Sigmoid colon (tissue), 7 donors: ENCODE measurements around the gene ZNF791. TPM values are rescaled to one million over a fixed set of nuclear protein-coding genes. Genes with fewer than 3 reads are reported as not detected.
A peak's percentile ranks its signal among the peaks of the same experiment; 100 is the strongest.

Experiments used
- DNase-seq: peaks from one replicate; pipeline ENCODE4 v3.0.0-alpha.2; 2019
- H3K27ac ChIP-seq, 4 donors: fragments of 200-600 bp; sonication (generic); one replicate each; pipeline ENCODE4 v1.5.1; 2016 to 2019; ENCODE audit warnings: mild to moderate bottlenecking in 1 of 4
- H3K27me3 ChIP-seq, 3 donors: fragments of 200-600 bp; sonication (generic); one replicate each; pipeline ENCODE4 v1.5.1; 2019; ENCODE audit warnings: mild to moderate bottlenecking in 1 of 3
- H3K36me3 ChIP-seq, 4 donors: fragments of 200-600 bp; sonication (generic); one replicate each; pipeline ENCODE4 v1.5.1; 2016 to 2019
- H3K4me1 ChIP-seq, 4 donors: fragments of 200-600 bp; sonication (generic); one replicate each; pipeline ENCODE4 v1.5.1; 2017 to 2019
- H3K4me3 ChIP-seq, 4 donors: fragments of 200-600 bp; sonication (generic); one replicate each; pipeline ENCODE4 v1.5.1; 2017 to 2019; ENCODE audit warnings: mild to moderate bottlenecking in 2 of 4, moderate library complexity in 1 of 4
- H3K9me3 ChIP-seq, 4 donors: fragments of 200-600 bp in 3 of 4; sonication (generic) in 3 of 4; one replicate each; pipeline versions ENCODE4 v1.5.1 to v1.6.1; 2013 to 2019
- EP300 ChIP-seq, 4 donors: sonication (generic); formaldehyde crosslinking; IDR thresholded peaks; one replicate each; pipeline ENCODE4 v1.6.1; 2017; ENCODE audit warnings: antibody characterized with exemption in 4 of 4
- POLR2A ChIP-seq, 2 donors: fragments of 450-650 bp; IDR thresholded peaks; one replicate each; pipeline ENCODE4 v1.6.1; 2016; ENCODE audit warnings: antibody characterized with exemption in 2 of 2, mild to moderate bottlenecking in 2 of 2, moderate library complexity in 2 of 2
- POLR2AphosphoS5 ChIP-seq, 4 donors: sonication (generic); formaldehyde crosslinking; IDR thresholded peaks; one replicate each; pipeline ENCODE4 v1.6.1; 2017; ENCODE audit warnings: antibody characterized with exemption in 4 of 4
- WGBS, 2 donors: extraction: QIAGEN DNeasy Blood & Tissue Kit; methylation state at CpG; one replicate each; pipeline ENCODE4 v1.1.7; 2013; 5-methylcytosine and 5-hydroxymethylcytosine counted together
- intact Hi-C: fragments of 100-400 bp; cut with DNase I; formaldehyde crosslinking; loops from one replicate; pipeline ENCODE4 v1.15.1; 2023
- polyA plus RNA-seq, 3 donors: library from polyadenylated mRNA; stranded (reverse); fragments of 200-250 nt; gene quantifications; one replicate each; pipeline ENCODE4 v1.2.3, GENCODE V29; 2013
- total RNA-seq, 4 donors: library from RNA; depleted of rRNA; stranded (reverse); fragments of >200 nt; gene quantifications; one replicate each; pipeline ENCODE4 v1.1.0, GENCODE V29; 2016
- TF ChIP-seq, protein P1 (sequence below), 4 experiments: fragments of 450-650 bp in 3 of 4; fragments of 200-600 bp in 1 of 4; IDR thresholded peaks; one replicate each; pipeline ENCODE4 v1.5.1; 2016 to 2019; ENCODE audit warnings: antibody characterized with exemption in 4 of 4, mild to moderate bottlenecking in 3 of 4, moderate library complexity in 2 of 4
- donor health status: healthy with polysubstance abuse.
- donor health status: Bipolar disorder and iron deficiency.
- donor health status: healthy.

The ZNF791 gene
- total and polyA plus RNA-seq, 7 donors, result 4.2 to 27.6 (median 16.6) TPM

DNA sequence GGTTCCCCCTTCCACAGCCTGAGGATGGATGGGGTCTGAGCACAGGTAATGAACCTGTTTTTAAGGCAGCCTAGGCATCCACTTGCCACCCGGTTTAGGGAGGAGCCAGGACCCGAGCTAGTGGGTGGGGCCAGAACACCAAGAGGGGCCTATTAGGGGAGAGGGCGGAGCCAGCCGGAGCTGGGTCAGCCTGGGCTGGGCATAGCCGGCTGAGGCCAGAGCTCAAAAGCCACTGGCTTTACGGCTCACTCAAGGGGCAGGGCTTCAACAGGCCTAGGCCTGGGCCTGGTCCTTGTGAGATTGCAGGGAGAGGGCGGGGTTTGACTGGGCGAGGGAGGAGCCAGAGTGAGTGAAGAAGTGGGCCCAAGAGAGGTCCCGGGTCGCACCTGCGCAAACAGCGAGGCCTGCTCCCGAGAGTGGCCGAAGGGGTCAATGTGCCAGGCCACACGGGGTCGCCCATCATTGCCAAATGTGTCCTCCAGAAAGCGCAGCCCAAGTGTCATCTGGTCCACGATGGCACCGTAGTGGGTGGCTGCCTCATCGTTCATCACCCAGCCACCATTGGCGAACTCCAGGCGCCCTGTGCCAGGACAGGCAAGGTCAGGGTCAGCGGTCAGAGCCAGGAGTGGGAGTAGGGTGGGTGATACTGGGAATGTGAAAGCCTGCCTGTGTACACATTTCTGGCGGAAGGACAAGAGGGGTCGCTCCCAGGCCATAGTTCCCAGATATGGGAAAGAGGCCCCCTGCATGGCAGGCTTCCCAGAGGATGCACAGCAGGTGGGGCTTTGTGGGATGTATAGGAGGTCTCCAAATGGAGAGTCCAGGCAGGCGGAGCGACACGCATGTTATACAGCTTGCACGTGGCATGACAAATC lies 53.9 kb downstream of the ZNF791 start:
- DNase-seq, result no peak
- H3K4me1 ChIP-seq, result peaks cover 0 to 34% (median 31%) of the 10 kb centered on the region in 4 donors
- no peak overlapping the region for H3K4me3 ChIP-seq
- TF ChIP-seq POLR2A (IDR thresholded peaks at IDR 0.05), result no peak
- no peak for TF ChIP-seq POLR2AphosphoS5 (IDR thresholded peaks at IDR 0.05)
- TF ChIP-seq EP300 (IDR thresholded peaks at IDR 0.05), result no peak
- TF ChIP-seq, protein P1, sequence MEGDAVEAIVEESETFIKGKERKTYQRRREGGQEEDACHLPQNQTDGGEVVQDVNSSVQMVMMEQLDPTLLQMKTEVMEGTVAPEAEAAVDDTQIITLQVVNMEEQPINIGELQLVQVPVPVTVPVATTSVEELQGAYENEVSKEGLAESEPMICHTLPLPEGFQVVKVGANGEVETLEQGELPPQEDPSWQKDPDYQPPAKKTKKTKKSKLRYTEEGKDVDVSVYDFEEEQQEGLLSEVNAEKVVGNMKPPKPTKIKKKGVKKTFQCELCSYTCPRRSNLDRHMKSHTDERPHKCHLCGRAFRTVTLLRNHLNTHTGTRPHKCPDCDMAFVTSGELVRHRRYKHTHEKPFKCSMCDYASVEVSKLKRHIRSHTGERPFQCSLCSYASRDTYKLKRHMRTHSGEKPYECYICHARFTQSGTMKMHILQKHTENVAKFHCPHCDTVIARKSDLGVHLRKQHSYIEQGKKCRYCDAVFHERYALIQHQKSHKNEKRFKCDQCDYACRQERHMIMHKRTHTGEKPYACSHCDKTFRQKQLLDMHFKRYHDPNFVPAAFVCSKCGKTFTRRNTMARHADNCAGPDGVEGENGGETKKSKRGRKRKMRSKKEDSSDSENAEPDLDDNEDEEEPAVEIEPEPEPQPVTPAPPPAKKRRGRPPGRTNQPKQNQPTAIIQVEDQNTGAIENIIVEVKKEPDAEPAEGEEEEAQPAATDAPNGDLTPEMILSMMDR (IDR thresholded peaks at IDR 0.05), result no peak
- intact Hi-C loops, result loop anchor here (5.0 kb wide), 1 partner anchor 52 kb away; the partner anchor contains the start of genes ZNF490 and ZNF791
- H3K27me3 ChIP-seq, result no peaks in the 10 kb centered on the region
- H3K9me3 ChIP-seq, result no peaks in the 10 kb centered on the region
- 82 to 84% methylated on average over 29 of the region's 29 CpGs for WGBS, 2 donors
- H3K27ac ChIP-seq, result no peak overlapping the region
- peaks cover 8 to 63% (median 14%) of the 10 kb centered on the region in 4 donors for H3K36me3 ChIP-seq

GRCh38 chr19:12665281-12665573 lies 54.5 kb downstream of the ZNF791 start:
- Histone ChIP-seq H3K9me3 (no peaks in the 10 kb centered on the region), H3K4me3 (peak overlapping the region in 3 of 4 donors; percentile 62 to 79 (median 75)), H3K36me3 (peaks cover 8 to 58% (median 14%) of the 10 kb centered on the region in 4 donors), H3K27ac (no peak overlapping the region), H3K27me3 (no peaks in the 10 kb centered on the region), H3K4me1 (peaks cover 0 to 39% (median 35%) of the 10 kb centered on the region in 4 donors)
- TF ChIP-seq POLR2AphosphoS5 (IDR thresholded peaks at IDR 0.05), result no peak
- TF ChIP-seq, protein P1 (IDR thresholded peaks at IDR 0.05), result no peak
- no peak for TF ChIP-seq EP300 (IDR thresholded peaks at IDR 0.05)
- no peak for TF ChIP-seq POLR2A (IDR thresholded peaks at IDR 0.05)
- DNase-seq, result no peak
- WGBS, 2 donors, result 53 to 83% methylated on average over 10 of the region's 10 CpGs
- intact Hi-C loops, result loop anchor here (5.0 kb wide), 1 partner anchor 53 kb away; the partner anchor contains the start of genes ZNF490 and ZNF791

GRCh38 chr19:12665671-12666264 lies 55.0 kb downstream of the ZNF791 start:
- H3K9me3 ChIP-seq, result no peaks in the 10 kb centered on the region
- intact Hi-C loops, result loop anchor here (5.0 kb wide), 1 partner anchor 53 kb away; the partner anchor contains the start of genes ZNF490 and ZNF791
- H3K4me3 ChIP-seq, result peak overlapping the region; percentile 62 to 79 (median 76)
- no peak for DNase-seq
- peaks cover 0 to 44% (median 40%) of the 10 kb centered on the region in 4 donors for H3K4me1 ChIP-seq
- no peak for TF ChIP-seq EP300 (IDR thresholded peaks at IDR 0.05)
- TF ChIP-seq POLR2A (IDR thresholded peaks at IDR 0.05), result no peak
- TF ChIP-seq POLR2AphosphoS5 (IDR thresholded peaks at IDR 0.05), result no peak
- H3K36me3 ChIP-seq, result peaks cover 8 to 52% (median 14%) of the 10 kb centered on the region in 4 donors
- H3K27me3 ChIP-seq, result no peaks in the 10 kb centered on the region
- 45 to 50% methylated on average over 12 of the region's 12 CpGs for WGBS, 2 donors
- peak overlapping the region; percentile 73 to 82 (median 78) for H3K27ac ChIP-seq

DNA sequence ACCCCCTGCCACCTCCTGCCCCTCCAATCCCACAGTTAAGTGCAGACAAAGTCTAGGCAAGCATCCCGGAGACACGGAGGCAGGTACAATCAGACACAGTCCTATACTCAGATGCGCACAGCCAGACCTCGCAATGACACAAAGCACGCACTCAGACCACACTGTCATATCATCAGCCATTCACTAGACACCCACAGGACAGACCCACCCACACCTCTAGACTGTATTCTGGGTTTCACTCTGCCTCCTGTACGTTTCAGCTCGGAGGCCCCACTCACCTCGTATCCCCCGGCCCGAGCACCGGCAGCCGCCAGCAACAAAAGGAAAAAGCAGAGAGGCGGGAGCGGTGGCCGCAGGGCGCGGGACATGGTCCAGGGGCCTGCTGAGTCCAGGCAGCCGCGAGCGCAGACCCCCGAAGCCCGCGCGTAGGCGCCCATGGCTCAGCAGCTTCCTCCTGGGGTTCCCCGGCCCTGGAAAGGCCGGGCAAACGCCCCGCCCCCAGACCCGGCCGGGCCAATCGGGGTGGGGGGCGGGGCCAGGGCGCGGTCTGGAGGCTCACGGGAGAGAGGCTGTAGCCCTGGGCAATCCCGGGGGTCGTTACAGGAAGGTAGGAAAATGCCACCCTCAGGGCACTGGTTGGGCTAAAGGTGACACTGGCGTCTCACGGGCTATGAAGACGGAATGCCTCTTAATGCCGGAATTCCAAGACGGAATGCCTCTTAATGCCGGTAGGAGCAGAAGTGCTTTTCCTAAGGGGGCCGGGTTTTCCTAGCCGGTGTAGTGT lies 55.7 kb downstream of the ZNF791 start, which contains the start of the genes MAN2B1 and WDR83:
MAN2B1 (minus strand) TSS at position 478 of the 784 bp plus-strand sequence; CDS start at position 437, 41 bp downstream.
WDR83 (plus strand) TSS at position 543 of the 784 bp plus-strand sequence. CDS start 2,984 bp downstream, outside the sequence.
- Histone ChIP-seq H3K27me3 (no peaks in the 10 kb centered on the region), H3K9me3 (no peaks in the 10 kb centered on the region), H3K27ac (peak within 1 kb of the TSS; percentile 73 to 82 (median 78)), H3K4me1 (peaks cover 0 to 47% (median 43%) of the 10 kb centered on the region in 4 donors), H3K4me3 (peak within 1 kb of the TSS; percentile 62 to 79 (median 76)), H3K36me3 (peaks cover 5 to 45% (median 11%) of the 10 kb centered on the region in 4 donors)
- peak; percentile 83 for DNase-seq
- WGBS, 2 donors, result 1% methylated on average over 46 of the region's 46 CpGs
- intact Hi-C loops, result loop anchor here (5.0 kb wide), 1 partner anchor 54 kb away; the partner anchor contains the start of genes ZNF490 and ZNF791
- peak in 1 of 2 donors; percentile 17 for TF ChIP-seq POLR2A (IDR thresholded peaks at IDR 0.05)
- TF ChIP-seq, protein P1 (IDR thresholded peaks at IDR 0.05), result no peak
- no peak for TF ChIP-seq EP300 (IDR thresholded peaks at IDR 0.05)
- peak in 3 of 4 donors; percentile 31 to 60 (median 54) for TF ChIP-seq POLR2AphosphoS5 (IDR thresholded peaks at IDR 0.05)
